GM19372 (cell line): ENCODE results near the gene ABCG8.

Source experiments
- ATAC-seq: cut with Tn5 transposase; IDR thresholded peaks from one replicate; pipeline ENCODE4 v1.9.1; 2021; ENCODE audit warnings: mild to moderate bottlenecking, low read depth, moderate library complexity; ENCODE audit not compliant: unreplicated experiment

ABCG8 gene

DNA sequence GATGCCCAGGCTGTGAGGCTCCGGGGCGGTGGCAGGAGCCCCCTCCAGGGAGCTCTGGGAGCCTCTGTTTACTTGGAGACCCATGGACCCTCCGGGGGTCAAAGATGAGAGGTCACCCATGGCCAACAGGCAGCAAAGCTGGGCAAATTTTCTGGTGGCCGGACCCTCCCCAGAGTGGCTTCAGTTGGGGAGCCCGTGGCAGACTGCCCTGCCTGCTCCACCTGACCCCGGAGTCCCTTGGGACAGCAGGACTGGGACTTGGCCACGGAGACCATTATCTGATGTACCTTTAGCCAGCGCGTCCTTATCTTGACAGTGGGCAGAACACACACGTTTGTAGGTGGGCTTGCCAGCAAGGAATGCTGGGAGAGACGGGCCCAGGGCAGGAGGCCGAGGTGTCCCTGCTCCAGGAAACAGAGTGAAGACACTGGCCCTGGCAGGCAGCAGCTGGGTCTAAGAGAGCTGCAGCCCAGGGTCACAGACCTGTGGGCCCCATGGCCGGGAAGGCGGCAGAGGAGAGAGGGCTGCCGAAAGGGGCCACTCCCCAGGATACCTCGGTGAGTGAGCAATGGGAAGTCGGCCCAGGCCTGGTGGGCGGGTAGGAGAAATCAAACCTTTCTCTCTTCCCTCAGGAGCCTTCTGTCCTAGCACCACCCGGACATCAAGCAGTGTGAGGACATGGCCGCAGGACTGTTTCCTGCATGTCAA, at the start of gene ABCG8, which contains the start of gene ABCG5:
Gene ABCG8, plus strand, starts transcription at position 412 of the 708 bp plus-strand sequence. Its CDS starts 83 bp downstream, at position 495.
Gene ABCG5, minus strand, starts transcription at position 280 of the 708 bp plus-strand sequence. Its CDS starts 160 bp downstream, at position 120.
- no peak for ATAC-seq

DNA sequence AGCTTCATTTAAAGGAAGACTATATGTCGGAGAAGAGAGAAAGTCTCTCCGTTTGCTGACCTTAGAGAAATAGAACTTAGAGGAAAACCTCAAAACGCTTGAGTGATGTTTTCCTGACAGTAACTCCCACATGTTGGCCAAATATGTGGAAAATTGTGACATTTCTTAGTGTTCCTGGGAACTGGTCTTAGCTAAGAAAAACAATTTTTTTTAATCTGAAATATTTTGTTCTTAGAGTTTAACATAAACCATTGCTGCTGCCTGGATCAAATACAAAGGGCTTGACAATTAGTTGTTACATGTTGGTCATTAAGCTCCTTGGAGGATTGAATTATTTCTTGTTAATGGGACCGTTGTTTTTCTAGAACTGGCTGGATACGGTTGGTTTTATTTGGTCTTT, 48.6 kb upstream of the ABCG8 start:
- no peak for ATAC-seq

DNA sequence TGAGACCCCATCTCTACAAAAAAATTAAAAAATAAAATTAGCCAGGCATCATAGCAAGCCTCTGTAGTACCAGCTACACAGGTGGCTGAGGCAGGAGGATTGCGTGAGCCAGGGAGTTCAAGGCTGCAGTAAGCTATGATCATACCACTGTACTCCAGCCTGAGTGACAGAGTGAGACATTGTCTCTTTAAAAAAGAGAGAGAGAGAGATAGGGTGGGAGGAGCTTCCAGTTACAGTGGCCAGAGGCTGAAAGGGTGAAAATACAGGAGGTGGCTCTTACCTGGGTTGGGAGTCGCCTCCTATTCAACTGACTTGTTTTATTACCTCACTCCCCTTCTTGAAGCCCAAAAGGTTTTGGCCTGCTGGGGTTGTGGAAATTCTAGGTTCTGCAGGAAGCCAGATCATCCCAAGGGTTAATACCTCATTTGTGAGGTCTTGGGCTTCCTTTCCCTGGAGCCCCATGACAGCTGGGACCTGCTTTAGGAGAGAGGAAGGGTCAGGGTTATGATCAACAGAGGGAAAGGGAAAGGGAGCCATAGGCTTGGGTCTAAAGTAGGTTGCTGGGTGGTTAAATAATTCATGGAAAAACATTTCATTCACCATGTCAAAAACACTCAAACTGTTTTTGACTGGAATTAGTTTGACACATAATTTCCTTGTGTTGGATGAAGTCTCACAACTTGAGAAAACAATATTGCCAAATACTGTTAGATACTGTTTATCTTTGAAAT, 47.6 kb upstream of the ABCG8 start:
- no peak for ATAC-seq

DNA sequence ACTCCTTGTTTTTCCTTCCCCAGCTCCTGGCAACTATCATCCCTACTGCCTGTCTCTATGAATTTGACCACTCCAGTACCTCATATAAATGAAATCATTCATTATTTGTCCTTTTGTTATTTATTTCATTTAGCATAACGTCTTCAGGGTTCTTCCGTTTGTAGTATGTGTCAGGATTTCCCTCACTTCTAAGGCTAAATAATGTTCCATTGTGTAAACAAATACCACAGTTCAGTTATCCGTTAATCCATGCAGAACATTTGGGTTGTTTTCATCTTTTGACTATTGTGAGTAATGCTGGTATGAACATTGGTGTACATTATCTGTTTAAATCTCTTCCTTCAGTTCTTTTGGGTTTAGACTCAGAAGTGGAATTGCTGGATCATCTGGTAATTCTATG, 46.1 kb upstream of the ABCG8 start:
- no peak for ATAC-seq

DNA sequence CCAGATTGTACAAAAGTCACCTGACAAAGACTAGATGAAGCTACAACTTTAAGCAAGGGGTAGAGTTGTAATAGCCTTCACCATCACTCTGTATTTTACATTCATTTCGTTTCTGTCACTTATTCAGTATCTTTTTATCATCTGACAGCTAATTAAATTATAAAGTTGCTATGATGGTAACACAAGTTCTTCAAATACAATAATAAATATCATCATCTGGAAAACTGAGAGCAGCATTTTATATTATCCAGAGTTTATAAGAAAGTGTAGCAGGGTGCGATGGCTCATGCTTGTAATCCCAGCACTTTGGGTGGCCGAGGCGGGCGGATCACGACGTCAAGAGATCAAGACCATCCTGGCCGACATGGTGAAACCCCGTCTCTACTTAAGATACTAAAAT, 43.8 kb upstream of the ABCG8 start:
- no peak for ATAC-seq

DNA sequence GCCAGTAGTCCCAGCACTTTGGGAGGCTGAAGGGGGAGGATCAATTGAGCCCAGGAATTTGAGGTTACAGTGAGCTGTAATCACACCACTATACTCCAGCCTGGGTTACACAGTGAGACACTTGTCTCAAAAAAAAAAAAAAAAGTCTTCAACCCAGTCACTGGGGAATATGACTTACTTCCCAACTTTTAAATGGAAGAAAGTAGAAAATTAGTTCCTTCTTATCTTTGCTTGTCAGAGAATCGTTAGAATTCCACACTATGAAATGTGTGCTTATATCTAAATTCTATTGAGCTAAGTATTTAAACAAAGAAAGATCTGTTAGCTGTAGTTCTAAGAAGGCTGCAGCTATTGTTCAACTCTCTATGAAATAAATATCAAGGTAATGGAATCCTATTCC, 42.6 kb upstream of the ABCG8 start:
- no peak for ATAC-seq

DNA sequence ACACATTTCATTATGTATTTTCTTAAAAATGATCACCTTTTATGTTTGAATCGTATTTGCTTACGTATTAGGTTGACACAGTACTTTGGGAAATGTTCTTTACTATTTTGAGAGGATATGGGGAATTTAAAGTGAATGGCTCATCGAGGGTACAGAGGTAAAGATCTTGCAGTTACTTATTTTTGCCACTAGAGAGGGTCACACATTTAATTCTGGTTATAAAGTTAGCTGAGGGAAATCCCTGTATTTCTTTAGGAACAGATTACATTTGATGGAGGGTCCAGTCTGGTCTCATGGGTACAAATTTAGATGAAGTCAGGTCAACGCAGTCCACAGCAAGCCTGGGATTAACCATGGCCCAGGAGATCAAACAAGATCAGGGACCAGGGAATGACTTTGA, 40.5 kb upstream of the ABCG8 start:
- no peak for ATAC-seq

DNA sequence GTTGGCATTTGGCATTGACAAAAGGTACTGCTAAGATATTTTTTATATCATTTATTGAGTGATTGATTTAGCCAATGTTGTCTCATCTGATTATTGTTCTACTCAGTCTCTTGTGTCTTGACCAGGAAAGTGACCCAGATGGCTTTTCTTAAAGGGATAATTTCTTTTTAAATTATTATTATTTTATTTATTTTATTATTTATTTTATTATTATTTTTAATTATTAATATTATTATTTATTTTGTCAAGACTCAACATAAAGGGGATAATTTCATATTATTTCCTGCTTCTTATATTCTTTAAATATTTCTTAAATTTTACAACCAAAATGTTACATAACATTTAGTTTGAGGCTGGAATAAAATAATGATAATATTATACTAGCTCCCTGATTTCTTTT, 37.9 kb upstream of the ABCG8 start:
- ATAC-seq, result no peak

DNA sequence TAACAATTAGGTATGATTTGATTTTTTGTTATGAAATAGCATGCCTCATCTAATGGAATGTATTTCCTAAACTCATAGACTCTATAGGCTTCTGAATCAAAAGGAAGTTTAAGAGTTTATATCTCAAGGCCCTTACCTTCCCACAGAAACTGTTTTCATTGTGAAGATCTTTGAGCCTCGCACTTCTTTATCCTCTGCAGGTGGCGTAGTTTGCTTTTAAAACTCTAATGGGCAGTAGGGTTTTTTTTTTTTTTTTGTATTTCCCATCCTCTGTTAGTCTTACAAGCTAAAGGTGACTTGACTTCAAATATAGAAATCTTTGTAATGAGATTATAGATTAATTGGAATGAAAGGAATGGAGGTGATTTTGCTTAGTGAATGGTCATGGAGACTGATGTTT, 36.6 kb upstream of the ABCG8 start:
- no peak for ATAC-seq

DNA sequence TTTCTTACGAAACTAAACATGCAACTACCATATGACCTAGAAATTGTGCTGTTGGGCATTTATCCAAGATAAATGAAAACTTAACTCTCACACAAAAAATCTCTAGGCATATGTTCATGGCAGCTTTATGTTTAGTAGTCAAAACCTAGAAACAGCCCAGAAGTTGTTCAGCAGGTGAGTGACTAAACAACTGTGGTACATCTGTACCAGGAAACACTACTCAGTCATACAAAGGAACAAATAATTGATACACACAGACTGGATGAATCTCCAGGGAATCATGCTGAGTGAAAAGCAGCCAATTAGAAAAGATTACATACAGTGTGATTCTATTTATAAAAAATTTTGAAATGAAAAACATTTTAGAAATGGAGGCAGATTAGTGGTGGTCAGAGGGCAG, 35.7 kb upstream of the ABCG8 start:
- no peak for ATAC-seq

DNA sequence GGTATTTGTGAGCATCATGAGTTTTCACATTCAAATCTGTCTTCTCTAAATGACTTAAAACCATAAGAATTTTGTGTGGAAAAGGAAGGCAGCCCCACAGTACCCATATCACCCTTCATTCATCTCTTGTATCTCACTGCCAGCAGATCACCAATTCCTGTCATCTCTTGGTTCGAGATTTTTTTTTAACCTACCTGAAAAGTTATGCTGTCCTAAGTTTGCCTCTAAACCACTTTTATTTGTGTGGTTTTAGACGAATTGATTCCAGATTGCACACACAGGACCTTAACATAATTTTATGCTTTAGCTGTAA, 32.1 kb upstream of the ABCG8 start:
- ATAC-seq, result no peak

DNA sequence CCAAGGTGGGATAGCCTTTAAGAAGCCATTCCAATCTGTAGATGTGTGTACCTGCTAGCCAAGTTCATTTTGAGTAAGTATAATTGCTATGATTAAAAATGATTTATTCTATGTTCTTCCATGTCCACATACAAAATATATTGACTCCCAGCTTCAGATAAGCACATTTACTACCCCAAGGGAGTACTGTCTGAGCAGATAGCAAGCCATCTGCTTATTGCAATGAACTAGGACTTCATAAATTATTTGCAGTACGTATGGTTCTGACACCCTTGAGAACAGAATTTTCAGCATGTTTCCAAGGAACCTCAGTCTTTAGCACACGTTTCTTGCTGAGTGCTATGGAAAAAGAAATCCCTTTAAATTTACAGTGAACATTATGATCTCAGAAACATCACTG, 28.3 kb upstream of the ABCG8 start:
- ATAC-seq, result no peak

DNA sequence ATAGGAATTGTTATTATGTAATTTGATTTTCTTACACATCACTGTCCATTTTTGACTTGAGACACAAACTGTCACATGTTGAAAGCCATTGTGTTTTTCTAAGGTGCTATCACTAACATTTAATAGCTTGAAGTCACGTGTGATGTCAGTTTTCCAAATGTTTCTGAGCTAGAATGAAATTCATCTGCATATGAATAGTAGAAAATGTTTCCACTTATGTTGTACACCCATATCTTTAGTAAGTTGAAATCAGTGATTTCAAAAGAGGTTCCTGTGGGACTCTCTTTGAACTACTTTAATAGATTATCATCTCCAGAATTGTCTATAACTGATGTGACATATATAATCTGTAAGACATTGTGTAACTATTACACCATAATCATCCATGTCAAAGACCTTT, 27.9 kb upstream of the ABCG8 start:
- ATAC-seq, result no peak

DNA sequence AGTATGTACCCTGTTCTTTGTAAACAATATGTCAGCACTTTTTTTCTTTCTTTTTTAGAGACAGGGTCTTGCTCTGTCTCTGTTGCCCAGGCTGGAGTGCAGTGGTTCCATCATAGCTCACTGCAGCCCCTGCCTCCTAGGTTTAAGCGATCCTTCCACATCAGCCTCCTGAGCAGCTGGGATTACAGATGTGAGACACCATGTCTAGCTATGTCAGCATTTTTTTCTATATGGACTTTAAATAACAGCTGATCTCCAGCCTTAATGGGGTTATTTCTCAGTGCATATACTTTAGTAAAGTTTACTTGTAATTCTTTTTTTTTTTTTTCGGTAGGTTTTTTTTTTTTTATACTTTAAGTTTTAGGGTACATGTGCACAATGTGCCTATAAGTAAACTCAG, 26.8 kb upstream of the ABCG8 start:
- no peak for ATAC-seq

DNA sequence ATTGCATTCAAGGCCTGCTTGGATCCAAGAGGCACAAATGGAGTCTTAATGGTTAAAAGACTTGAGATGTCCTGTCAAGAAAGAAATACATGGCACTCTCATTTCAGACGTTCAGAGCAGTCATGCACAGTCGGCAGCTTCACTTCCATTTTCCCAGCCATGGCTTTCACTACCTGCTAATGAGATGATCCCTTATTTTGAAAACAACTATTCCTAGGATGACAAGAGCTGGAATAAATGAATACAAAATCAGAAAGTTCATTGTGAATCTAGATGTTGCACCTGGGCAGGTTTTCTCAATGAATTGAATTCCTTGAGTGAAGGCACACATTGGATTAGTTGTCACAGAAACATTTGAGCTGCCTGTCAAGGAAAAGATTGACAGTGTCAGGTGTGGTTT, 25.8 kb upstream of the ABCG8 start:
- no peak for ATAC-seq

DNA sequence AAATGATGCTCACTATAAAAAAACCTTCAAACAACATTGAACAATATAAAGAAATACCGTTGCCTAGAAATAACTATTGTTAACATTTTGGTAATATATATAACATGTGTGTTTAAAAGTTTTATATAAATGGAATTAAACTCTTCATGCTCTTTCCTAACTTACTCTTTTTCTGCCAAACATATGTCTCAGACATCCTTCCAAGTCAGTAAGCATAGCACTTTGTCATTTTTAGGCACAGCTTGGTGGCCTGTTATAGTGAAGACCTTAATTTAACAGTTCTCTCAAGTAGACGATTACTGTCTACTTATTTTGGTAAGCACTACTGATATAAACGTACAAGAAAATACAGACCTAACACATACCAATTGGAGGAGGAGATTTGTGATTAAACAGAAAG, 24.1 kb upstream of the ABCG8 start:
- ATAC-seq, result no peak

DNA sequence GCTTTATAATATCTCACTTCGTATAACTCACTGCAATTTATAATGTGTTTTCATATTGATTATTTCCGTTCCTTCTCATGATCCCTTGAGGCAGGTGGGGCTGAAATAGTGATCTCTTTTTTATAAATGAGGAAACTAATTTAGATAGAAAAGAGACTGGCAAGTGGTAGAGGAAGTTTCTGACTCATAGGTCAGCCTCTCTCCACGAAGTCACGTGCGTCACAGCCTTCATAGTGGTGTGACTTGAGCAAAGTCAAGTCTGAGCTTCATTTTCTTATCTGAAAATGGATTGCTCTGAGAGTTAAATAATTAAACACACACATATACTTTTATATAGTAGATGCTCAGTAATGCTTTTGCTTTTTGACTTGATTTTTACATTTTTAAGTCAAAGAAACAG, 20.0 kb upstream of the ABCG8 start:
- no peak for ATAC-seq

DNA sequence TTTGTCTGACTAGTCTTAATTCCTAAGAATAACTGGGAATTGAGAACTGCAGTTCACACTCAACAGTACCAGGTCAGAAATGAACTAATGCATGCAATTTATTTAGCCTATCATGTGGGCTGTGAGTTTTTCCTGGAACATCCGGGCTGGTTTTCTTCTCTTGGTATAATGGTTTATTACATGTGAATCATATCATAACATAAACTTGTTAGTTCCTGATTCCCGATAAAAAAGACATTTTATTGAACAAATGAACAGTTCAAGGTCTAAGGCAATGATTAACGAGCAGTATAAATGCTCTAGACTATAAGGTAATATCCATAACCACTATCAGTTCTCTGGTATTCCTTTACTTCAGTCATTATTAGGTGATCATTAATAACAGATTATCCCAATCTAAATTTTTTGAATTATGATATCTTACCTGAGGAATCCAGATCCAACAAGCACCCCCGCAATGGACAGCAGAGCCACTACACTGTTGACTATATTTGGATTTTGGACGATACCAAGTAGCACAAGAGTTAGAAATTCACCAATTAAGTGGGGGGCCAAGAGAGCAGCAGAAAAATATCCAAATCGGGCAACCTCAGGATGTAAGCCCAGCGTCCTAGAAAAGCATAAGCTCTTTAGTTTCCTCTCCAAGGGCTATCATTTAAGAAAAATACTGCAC, 19.1 kb upstream of the ABCG8 start:
- no peak for ATAC-seq

DNA sequence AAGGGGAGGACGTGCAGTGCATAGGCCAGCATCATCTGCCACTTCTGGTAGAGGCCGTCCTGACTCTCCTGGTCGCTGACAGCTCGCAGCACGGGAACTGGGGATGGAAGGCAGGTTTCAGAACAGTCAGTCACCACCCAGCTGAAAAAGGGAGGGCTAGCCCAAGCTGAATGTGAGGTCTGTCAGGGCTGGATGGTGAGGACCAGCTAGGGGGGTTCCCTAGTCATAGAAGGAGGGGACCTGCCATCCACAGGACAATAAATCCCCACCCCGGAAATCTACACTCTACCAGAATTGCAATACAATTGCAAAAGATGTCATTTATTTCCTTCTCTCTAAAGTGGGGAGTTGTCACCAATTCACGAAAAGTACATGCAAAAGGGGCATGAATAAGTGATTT, 15.9 kb upstream of the ABCG8 start:
- no peak for ATAC-seq

DNA sequence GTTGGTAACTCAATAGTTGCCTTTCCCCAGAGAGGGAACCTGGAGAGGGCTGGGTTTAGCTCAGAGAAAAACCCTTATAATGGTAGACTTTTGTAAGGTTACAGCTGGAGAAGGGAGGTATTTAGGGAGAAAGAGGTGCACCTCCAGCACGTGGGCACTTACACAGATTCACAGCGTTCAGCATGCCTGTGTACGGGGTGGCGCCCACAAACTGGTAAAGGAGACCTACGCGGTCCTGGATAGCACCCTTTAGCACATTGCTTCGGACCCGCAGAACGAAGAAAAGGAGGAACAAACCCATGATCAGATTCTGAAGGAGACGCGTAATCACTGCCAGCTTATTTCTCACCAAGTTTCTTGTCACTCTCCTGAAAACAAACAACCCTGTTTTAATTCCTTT, 15.0 kb upstream of the ABCG8 start:
- ATAC-seq, result no peak

DNA sequence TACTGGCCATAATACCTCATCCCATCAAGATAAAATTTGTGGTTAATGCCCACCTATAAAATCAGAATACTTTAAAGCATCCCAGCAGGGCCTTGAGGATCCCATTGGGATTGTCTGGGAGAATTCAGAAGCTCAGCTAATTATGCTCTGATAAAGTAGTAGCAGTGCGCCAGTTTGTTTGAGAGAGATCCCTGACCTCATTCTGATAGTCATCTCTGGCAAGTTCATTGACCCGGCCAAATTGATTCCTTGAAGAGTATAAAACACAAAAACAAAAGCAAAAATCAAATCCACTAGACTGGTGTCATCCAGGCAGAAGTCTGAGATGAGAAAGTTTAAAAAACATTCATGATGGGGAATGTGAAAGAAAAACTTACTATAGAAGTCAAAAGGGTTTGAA, 14.3 kb upstream of the ABCG8 start:
- ATAC-seq, result no peak

DNA sequence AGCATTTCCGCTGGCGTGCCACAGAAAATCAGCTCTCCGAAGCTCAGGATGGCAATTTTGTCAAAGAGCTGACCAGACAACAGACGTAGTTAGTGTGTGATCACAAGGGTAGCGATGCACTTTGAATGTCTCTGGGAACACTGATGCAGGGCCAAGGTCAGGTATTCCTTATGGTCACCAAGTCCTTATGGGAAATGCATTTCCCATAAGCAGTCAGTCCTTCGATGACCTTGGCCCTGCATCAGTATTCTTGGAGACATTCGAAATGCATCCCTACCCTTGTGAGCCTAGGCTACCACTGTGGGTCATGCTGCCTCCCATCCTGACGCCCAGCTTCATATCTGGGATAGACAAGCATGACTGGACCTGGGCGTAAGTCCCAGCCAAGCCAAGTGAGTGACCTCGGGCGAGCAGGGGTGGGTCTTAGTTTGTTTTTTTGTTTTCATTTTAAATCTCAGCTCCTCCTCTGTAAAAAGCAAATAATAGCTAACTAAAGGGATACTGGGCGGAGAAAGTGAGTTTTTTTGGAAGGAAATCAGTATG, 13.7 kb upstream of the ABCG8 start:
- no peak for ATAC-seq
